Measurements from ENCODE around the gene ARHGAP25.

- peak in 4 of 6 experiments; percentile 27 to 61 (median 44) for TF ChIP-seq CTCF (IDR thresholded peaks at IDR 0.05)
- peak in 1 of 4 donors; percentile 25 for TF ChIP-seq POLR2A (IDR thresholded peaks at IDR 0.05)
- TF ChIP-seq POLR2AphosphoS5 (IDR thresholded peaks at IDR 0.05), result peak; percentile 97 to 98
Measured at GRCh38 chr2:68828887-68829708, 94.5 kb downstream of the ARHGAP25 start.

Data from upper lobe of left lung (tissue), 4 donors.